Measurements from ENCODE around the gene VPS4A. TPM values are rescaled to one million over a fixed set of nuclear protein-coding genes. Genes with fewer than 3 reads are reported as not detected.

VPS4A gene
- total RNA-seq, 1 experiment from 2014 or later: 42.2 TPM

DNA sequence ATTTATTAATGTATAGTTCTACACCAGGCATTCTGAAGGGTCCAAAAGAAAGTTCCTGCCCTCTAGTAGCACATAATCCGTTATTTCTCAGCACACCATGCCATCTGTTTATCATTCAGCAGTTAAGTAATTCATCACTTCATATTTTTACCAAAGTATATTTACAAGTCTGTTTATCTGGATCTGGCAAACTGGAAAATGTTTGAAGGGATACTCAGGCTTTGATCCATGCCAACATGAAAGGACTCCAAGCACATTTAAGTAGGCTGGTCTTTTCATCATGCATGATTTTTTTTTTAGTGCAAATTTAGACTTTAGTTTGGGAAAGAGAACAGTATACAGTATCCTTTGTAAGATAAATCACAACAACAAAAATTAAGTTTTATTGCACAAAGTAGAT, 4.1 kb upstream of the VPS4A start:
- Histone ChIP-seq H3K27ac (ENCODE audit: low read depth, low read length) (no peak overlapping the region), H3K9me2 (ENCODE audit: insufficient read depth) (no peaks in the 10 kb centered on the region), H3K4me2 (ENCODE audit: low read length) (no peak overlapping the region), H4K20me1 (ENCODE audit: insufficient read depth) (no peaks in the 10 kb centered on the region), H3K79me2 (ENCODE audit: insufficient read depth, low read length) (peaks cover 8% of the 10 kb centered on the region), H2AFZ (ENCODE audit: low read depth, low read length, poor library complexity, severe bottlenecking) (no peak overlapping the region), H3K4me3 (replicated peaks in 1 of 2; ENCODE audit: low read depth in 1 of 2, low read length in 2 of 2) (no peak overlapping the region), H3K9me3 (ENCODE audit: control insufficient read depth in 1 of 2, insufficient read depth in 1 of 2, low read depth in 1 of 2, low read length in 2 of 2) (no peaks in the 10 kb centered on the region), H3K4me1 (ENCODE audit: control insufficient read depth in 1 of 2, insufficient read depth in 2 of 2, low read length in 2 of 2) (peaks cover 4 to 11% of the 10 kb centered on the region in 2 experiments), H3K36me3 (ENCODE audit: control insufficient read depth in 1 of 2, insufficient read depth in 2 of 2, low read length in 2 of 2) (peaks cover 0 to 4% of the 10 kb centered on the region in 2 experiments; a peak in 1 of 4 replicates), H3K27me3 (ENCODE audit: insufficient read depth, low read length) (no peaks in the 10 kb centered on the region), H3K9ac (ENCODE audit: low read length) (no peak overlapping the region)
- RAD21 ChIA-PET (ENCODE audit: low non-redundant PET in 1 of 2, low total read pairs in 2 of 2, uncharacterized antibody in 2 of 2, unreplicated experiment in 2 of 2): no interaction called here
- POLR2A ChIA-PET: no interaction called here
- BruUV-seq (replicated peaks): no TSS peak
- TF ChIP-seq SRF (IDR thresholded peaks at IDR 0.05; ENCODE audit: low read depth) (no peak), CEBPB (IDR thresholded peaks at IDR 0.05; ENCODE audit: low read depth) (no peak), EZH2phosphoT487 (IDR thresholded peaks at IDR 0.05; ENCODE audit: borderline replicate concordance) (no peak), RAD21 (IDR thresholded peaks at IDR 0.05; ENCODE audit: low read depth) (no peak), SIN3A (IDR thresholded peaks at IDR 0.05; ENCODE audit: low read depth) (no peak), JUND (IDR thresholded peaks at IDR 0.05) (no peak), EGR1 (IDR thresholded peaks at IDR 0.05; ENCODE audit: low read depth) (no peak), ZNF274 (IDR thresholded peaks at IDR 0.05; ENCODE audit: low read depth, low read length) (no peak), SP1 (IDR thresholded peaks at IDR 0.05; ENCODE audit: low read depth) (no peak), ELF1 (IDR thresholded peaks at IDR 0.05; ENCODE audit: borderline replicate concordance, low read depth) (no peak), ZFX (IDR thresholded peaks at IDR 0.05) (no peak), TCF7L2 (IDR thresholded peaks at IDR 0.05; ENCODE audit: borderline replicate concordance, extremely low read depth, insufficient read depth, insufficient read length) (no peak)
- TF ChIP-seq, protein P1, sequence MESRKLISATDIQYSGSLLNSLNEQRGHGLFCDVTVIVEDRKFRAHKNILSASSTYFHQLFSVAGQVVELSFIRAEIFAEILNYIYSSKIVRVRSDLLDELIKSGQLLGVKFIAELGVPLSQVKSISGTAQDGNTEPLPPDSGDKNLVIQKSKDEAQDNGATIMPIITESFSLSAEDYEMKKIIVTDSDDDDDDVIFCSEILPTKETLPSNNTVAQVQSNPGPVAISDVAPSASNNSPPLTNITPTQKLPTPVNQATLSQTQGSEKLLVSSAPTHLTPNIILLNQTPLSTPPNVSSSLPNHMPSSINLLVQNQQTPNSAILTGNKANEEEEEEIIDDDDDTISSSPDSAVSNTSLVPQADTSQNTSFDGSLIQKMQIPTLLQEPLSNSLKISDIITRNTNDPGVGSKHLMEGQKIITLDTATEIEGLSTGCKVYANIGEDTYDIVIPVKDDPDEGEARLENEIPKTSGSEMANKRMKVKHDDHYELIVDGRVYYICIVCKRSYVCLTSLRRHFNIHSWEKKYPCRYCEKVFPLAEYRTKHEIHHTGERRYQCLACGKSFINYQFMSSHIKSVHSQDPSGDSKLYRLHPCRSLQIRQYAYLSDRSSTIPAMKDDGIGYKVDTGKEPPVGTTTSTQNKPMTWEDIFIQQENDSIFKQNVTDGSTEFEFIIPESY (IDR thresholded peaks at IDR 0.05; ENCODE audit: extremely low read depth, insufficient replicate concordance, low read length): no peak
- CTCF ChIA-PET: no interaction called here
- intact Hi-C loops (cut with micrococcal nuclease): no loop called here
- no peak for DNase-seq (ENCODE audit: low read depth, low spot score)
- ATAC-seq: no peak

All from HCT116 (cell line).